Esophagus squamous epithelium (tissue), 4 donors: ENCODE data around the gene MLLT1.

ENCODE experiments used
- POLR2A ChIP-seq, 4 donors: fragments of 450-650 bp; IDR thresholded peaks; one replicate each; pipeline ENCODE4 v1.6.1; 2017; ENCODE audit warnings: antibody characterized with exemption in 4 of 4, mild to moderate bottlenecking in 4 of 4, moderate library complexity in 3 of 4
- TF ChIP-seq, protein P1 (sequence below), 6 experiments: fragments of 450-650 bp in 4 of 6; fragments of 200-600 bp in 2 of 6; sonication (generic) in 2 of 6; IDR thresholded peaks; one replicate each; pipeline ENCODE4 v1.5.1; 2016 to 2019; ENCODE audit warnings: antibody characterized with exemption in 6 of 6, mild to moderate bottlenecking in 4 of 6, moderate library complexity in 4 of 6

DNA sequence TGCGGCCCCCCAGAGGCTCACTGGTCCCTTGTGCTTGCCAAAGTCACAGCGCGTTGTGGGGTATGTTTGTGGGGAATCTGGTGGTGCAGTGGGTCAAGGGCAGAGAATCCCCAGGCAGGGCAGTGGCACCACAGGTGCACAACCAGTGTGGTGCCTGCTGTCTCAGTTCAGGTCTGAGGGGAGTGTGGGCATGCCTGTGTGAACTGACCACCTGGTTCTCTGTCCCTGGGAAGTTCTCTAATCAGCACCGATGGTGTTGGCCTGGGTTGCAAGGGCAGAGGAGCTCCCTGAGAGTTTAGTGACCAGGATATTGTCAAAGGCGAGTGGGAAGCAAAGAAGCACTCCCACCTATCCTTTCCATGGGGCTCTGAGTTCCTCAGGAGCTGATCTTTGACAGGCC lies 106.6 kb downstream of the MLLT1 start:
- TF ChIP-seq, protein P1, sequence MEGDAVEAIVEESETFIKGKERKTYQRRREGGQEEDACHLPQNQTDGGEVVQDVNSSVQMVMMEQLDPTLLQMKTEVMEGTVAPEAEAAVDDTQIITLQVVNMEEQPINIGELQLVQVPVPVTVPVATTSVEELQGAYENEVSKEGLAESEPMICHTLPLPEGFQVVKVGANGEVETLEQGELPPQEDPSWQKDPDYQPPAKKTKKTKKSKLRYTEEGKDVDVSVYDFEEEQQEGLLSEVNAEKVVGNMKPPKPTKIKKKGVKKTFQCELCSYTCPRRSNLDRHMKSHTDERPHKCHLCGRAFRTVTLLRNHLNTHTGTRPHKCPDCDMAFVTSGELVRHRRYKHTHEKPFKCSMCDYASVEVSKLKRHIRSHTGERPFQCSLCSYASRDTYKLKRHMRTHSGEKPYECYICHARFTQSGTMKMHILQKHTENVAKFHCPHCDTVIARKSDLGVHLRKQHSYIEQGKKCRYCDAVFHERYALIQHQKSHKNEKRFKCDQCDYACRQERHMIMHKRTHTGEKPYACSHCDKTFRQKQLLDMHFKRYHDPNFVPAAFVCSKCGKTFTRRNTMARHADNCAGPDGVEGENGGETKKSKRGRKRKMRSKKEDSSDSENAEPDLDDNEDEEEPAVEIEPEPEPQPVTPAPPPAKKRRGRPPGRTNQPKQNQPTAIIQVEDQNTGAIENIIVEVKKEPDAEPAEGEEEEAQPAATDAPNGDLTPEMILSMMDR (IDR thresholded peaks at IDR 0.05), result no peak
- no peak for TF ChIP-seq POLR2A (IDR thresholded peaks at IDR 0.05)
